H9 (cell line): ENCODE measurements around the gene SGF29. TPM values are rescaled to one million over a fixed set of nuclear protein-coding genes. Genes with fewer than 3 reads are reported as not detected.
"Not testable (repeated sequence)": the region's sequence is repeated elsewhere in the genome, so short reads cannot be mapped to it uniquely, and the experiment has no call there.

Experiments
- DNase-seq: peaks from one replicate; pipeline ENCODE4 v3.0.0-alpha.2; 2017
- H2AFZ ChIP-seq: one replicate; pipeline ENCODE4 v1.6.1; 2013; ENCODE audit warnings: mild to moderate bottlenecking, low read length, control low read depth, moderate library complexity
- H2AK5ac ChIP-seq: 2 replicates; pipeline ENCODE4 v1.6.1; 2013; ENCODE audit warnings: low read length, control low read depth, mixed read lengths; ENCODE audit not compliant: insufficient read length
- H2BK120ac ChIP-seq: one replicate; pipeline ENCODE4 v1.6.1; 2013; ENCODE audit warnings: low read depth, mild to moderate bottlenecking, low read length, control low read depth, inconsistent platforms; ENCODE audit not compliant: poor library complexity, severe bottlenecking
- H2BK12ac ChIP-seq: 2 replicates; pipeline ENCODE4 v1.6.1; 2013; ENCODE audit warnings: low read length, control low read depth, mixed read lengths, low read depth; ENCODE audit not compliant: insufficient read length
- H2BK15ac ChIP-seq: 2 replicates; pipeline ENCODE4 v1.6.1; 2013; ENCODE audit warnings: low read depth, low read length, control low read depth
- H2BK20ac ChIP-seq: one replicate; pipeline ENCODE4 v1.6.1; 2013; ENCODE audit warnings: low read depth, mild to moderate bottlenecking, low read length, control low read depth, inconsistent platforms; ENCODE audit not compliant: poor library complexity, severe bottlenecking
- H2BK5ac ChIP-seq: 2 replicates; pipeline ENCODE4 v1.6.1; 2013; ENCODE audit warnings: low read length, control low read depth, mixed read lengths; ENCODE audit not compliant: insufficient read length
- H3K14ac ChIP-seq: 2 replicates; pipeline ENCODE4 v1.6.1; 2013; ENCODE audit warnings: low read length, control low read depth; ENCODE audit not compliant: insufficient read depth
- H3K18ac ChIP-seq: 2 replicates; pipeline ENCODE4 v1.6.1; 2013; ENCODE audit warnings: low read depth, mild to moderate bottlenecking, mixed read lengths, low read length, control low read depth; ENCODE audit not compliant: insufficient read length
- H3K23ac ChIP-seq: 2 replicates; pipeline ENCODE4 v1.6.1; 2013; ENCODE audit warnings: low read length, control low read depth, mixed read lengths, low read depth; ENCODE audit not compliant: insufficient read length
- H3K23me2 ChIP-seq: 2 replicates; pipeline ENCODE4 v1.6.1; 2013; ENCODE audit warnings: low read depth, mild to moderate bottlenecking, mixed read lengths, low read length, control low read depth; ENCODE audit not compliant: insufficient read length, poor library complexity, severe bottlenecking
- H3K27ac ChIP-seq: 2 replicates; pipeline ENCODE4 v1.5.1; 2013; ENCODE audit warnings: low read length, control low read depth, mixed read lengths, low read depth; ENCODE audit not compliant: insufficient read length
- H3K27me3 ChIP-seq: 2 replicates; pipeline ENCODE4 v1.6.1; 2013; ENCODE audit warnings: low read length, control low read depth, inconsistent platforms; ENCODE audit not compliant: insufficient read depth
- H3K4ac ChIP-seq: 2 replicates; pipeline ENCODE4 v1.6.1; 2013; ENCODE audit warnings: low read depth, mild to moderate bottlenecking, control low read depth, inconsistent platforms, low read length, moderate library complexity
- H3K4me1 ChIP-seq: 2 replicates; pipeline ENCODE4 v1.6.1; 2013; ENCODE audit warnings: low read length, control low read depth, inconsistent platforms; ENCODE audit not compliant: insufficient read depth
- H3K4me2 ChIP-seq: 2 replicates; pipeline ENCODE4 v1.6.1; 2013; ENCODE audit warnings: low read length, control low read depth, mixed read lengths; ENCODE audit not compliant: insufficient read length, insufficient read depth
- H3K56ac ChIP-seq: 2 replicates; pipeline ENCODE4 v1.6.1; 2013; ENCODE audit warnings: low read depth, mild to moderate bottlenecking, mixed read lengths, low read length, control low read depth; ENCODE audit not compliant: insufficient read length
- H3K79me1 ChIP-seq: 2 replicates; pipeline ENCODE4 v1.6.1; 2013; ENCODE audit warnings: low read depth, mild to moderate bottlenecking, moderate library complexity, low read length, control low read depth, inconsistent platforms; ENCODE audit not compliant: insufficient read depth, poor library complexity, severe bottlenecking
- H3K79me2 ChIP-seq: 2 replicates; pipeline ENCODE4 v1.6.1; 2013; ENCODE audit warnings: low read length, control low read depth, inconsistent platforms; ENCODE audit not compliant: insufficient read depth
- H3K9ac ChIP-seq: 2 replicates; pipeline ENCODE4 v1.6.1; 2013; ENCODE audit warnings: low read length, control low read depth, mixed read lengths; ENCODE audit not compliant: insufficient read length; ENCODE audit errors: extremely low read depth
- H3K9me3 ChIP-seq: one replicate; pipeline ENCODE4 v1.6.1; 2013; ENCODE audit warnings: low read depth, low read length, inconsistent platforms; ENCODE audit not compliant: control insufficient read depth
- H3T11ph ChIP-seq: one replicate; pipeline ENCODE4 v1.6.1; 2013; ENCODE audit warnings: mild to moderate bottlenecking, low read length, control low read depth, inconsistent platforms
- H4K20me1 ChIP-seq: one replicate; pipeline ENCODE4 v1.6.1; 2013; ENCODE audit not compliant: control insufficient read depth, insufficient read length, insufficient read depth
- H4K5ac ChIP-seq: 2 replicates; pipeline ENCODE4 v1.6.1; 2013; ENCODE audit warnings: low read depth, mild to moderate bottlenecking, mixed read lengths, low read length, control low read depth; ENCODE audit not compliant: insufficient read length
- H4K8ac ChIP-seq: replicated peaks from 2 replicates; pipeline ENCODE4 v1.6.1; 2013; ENCODE audit warnings: low read length, control low read depth, mixed read lengths, low read depth; ENCODE audit not compliant: insufficient read length
- H4K91ac ChIP-seq: 2 replicates; pipeline ENCODE4 v1.6.1; 2013; ENCODE audit warnings: low read depth, mild to moderate bottlenecking, moderate library complexity, mixed read lengths, low read length, control low read depth; ENCODE audit not compliant: insufficient read length
- H3K27ac Mint-ChIP-seq, 3 experiments: 2 replicates in 2 of 3; 3 replicates in 1 of 3; pipeline ENCODE4 v1.8.0; 2020 to 2021; ENCODE audit warnings: mixed read lengths in 3 of 3, mild to moderate bottlenecking in 1 of 3, moderate library complexity in 1 of 3
- H3K27me3 Mint-ChIP-seq: 2 replicates; pipeline ENCODE4 v1.8.0; 2021; ENCODE audit warnings: low read depth, mild to moderate bottlenecking, moderate library complexity, mixed read lengths
- H3K36me3 Mint-ChIP-seq, 3 experiments: 2 replicates in 2 of 3; 3 replicates in 1 of 3; pipeline ENCODE4 v1.8.0; 2020 to 2021; ENCODE audit warnings: low read depth in 3 of 3, mixed read lengths in 3 of 3; ENCODE audit not compliant: insufficient read depth in 1 of 3
- H3K4me1 Mint-ChIP-seq, 2 experiments: 2 replicates each; pipeline ENCODE4 v1.8.0; 2020; ENCODE audit warnings: mixed read lengths in 2 of 2
- H3K4me3 Mint-ChIP-seq, 2 experiments: 2 replicates in 1 of 2; 3 replicates in 1 of 2; pipeline ENCODE4 v1.8.0; 2020 to 2021; ENCODE audit warnings: mild to moderate bottlenecking in 2 of 2, mixed read lengths in 2 of 2, moderate library complexity in 1 of 2
- H3K9me3 Mint-ChIP-seq, 2 experiments: 2 replicates in 1 of 2; 3 replicates in 1 of 2; pipeline ENCODE4 v1.8.0; 2020; ENCODE audit warnings: mild to moderate bottlenecking in 2 of 2, mixed read lengths in 2 of 2, moderate library complexity in 1 of 2
- WGBS: extraction: QIAGEN DNeasy Blood & Tissue Kit; methylation state at CpG from one replicate; pipeline ENCODE4 v1.1.7; 2013; ENCODE audit warnings: missing lambda C conversion rate, low lambda C conversion rate, mixed read lengths; ENCODE audit not compliant: insufficient read length; ENCODE audit errors: extremely low coverage; 5-methylcytosine and 5-hydroxymethylcytosine counted together
- total RNA-seq: library from RNA; stranded (reverse); gene quantifications from 2 replicates; pipeline ENCODE4 v1.2.1, GENCODE V29; 2021

The SGF29 gene
- total RNA-seq, 1 experiment from 2014 or later = 24.8 TPM

DNA sequence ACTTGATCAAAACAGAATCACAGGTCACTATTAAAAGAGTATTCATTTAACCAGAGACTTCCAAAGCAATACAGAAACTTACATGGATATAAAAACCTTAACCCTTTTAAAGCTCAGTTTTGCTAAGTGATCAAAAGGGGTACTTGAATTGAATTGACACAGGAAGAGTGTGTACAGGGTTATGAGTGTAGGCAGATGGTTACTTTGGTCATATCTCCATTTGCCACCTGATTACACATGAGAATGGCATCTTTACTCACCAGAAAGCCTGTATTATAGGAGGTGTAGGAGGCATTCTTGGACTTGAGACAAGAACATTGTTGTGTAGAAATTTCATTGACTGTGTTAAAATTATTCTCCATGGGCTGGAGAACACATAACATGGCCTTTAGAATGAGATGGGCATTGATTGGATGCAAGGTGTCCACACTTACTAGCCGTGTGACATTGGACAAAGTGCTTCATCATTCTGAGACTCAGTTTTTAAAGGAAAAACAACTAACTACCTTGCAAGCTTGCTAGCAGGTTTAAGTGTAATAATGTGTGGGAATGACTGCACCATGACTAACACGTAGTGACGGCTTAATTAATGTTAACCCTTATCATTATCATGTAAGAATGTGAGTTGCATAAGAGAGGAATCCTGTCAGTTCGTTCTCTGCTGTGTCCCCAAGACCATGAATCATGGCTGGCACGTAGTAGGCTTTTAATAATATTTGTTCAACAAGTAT, 82.5 kb downstream of the SGF29 start:
- H2AFZ ChIP-seq, H3K9me3 Mint-ChIP-seq, H3K9me3 ChIP-seq, H3K27ac ChIP-seq, H3K18ac ChIP-seq, H3K4me1 Mint-ChIP-seq, DNase-seq, H4K5ac ChIP-seq, H2BK12ac ChIP-seq, H3K56ac ChIP-seq, H2BK20ac ChIP-seq, H3K14ac ChIP-seq, H3K4ac ChIP-seq, H3K4me1 ChIP-seq, H2BK120ac ChIP-seq, H3T11ph ChIP-seq, H3K23me2 ChIP-seq, H2BK15ac ChIP-seq, H3K27me3 Mint-ChIP-seq, H3K79me1 ChIP-seq, H4K20me1 ChIP-seq, H2BK5ac ChIP-seq, H3K27me3 ChIP-seq, H3K79me2 ChIP-seq, H3K4me2 ChIP-seq, H4K8ac ChIP-seq, H4K91ac ChIP-seq, H3K23ac ChIP-seq, H3K36me3 Mint-ChIP-seq, H2AK5ac ChIP-seq, H3K27ac Mint-ChIP-seq, H3K4me3 Mint-ChIP-seq, H3K9ac ChIP-seq: not testable (repeated sequence)
- WGBS = no CpG with 5 or more reads among the region's 5 CpGs

DNA sequence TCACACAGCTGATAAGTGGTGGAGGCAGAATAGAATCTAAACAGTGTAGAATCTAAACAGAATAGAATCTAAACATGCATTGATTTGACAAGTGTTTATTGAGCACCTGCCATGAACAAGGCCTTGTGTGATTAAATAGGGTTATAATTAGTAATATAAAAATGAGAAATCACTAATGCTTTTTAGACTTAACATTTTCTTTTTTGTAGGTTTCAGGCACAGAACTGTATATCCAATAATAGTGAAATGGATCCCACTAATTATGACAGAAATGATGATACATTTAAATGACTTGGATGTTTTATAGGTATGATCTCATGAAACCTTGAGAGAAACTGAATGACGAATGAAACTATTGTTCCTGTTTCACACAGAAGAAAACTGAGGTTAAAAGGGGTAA, 84.0 kb downstream of the SGF29 start, which contains the start of gene NPIPB8:
Gene NPIPB8, plus strand, starts transcription at position 301 of the 400 bp plus-strand sequence. CDS start 296 bp downstream, outside the sequence.
- not testable (repeated sequence) for H4K5ac ChIP-seq, H2BK15ac ChIP-seq, H3K9me3 Mint-ChIP-seq, H3K23ac ChIP-seq, H2BK120ac ChIP-seq, H3K18ac ChIP-seq, H2AFZ ChIP-seq, H4K8ac ChIP-seq, H3K9ac ChIP-seq, H3K4me1 ChIP-seq, H3K27ac ChIP-seq, H4K91ac ChIP-seq, H3K4me1 Mint-ChIP-seq, H3K79me2 ChIP-seq, H2BK5ac ChIP-seq, H3K14ac ChIP-seq, H3K27ac Mint-ChIP-seq, H2BK12ac ChIP-seq, H3K9me3 ChIP-seq, H3K23me2 ChIP-seq, H3K27me3 ChIP-seq, H3K4ac ChIP-seq, H3T11ph ChIP-seq, H3K27me3 Mint-ChIP-seq, H3K4me3 Mint-ChIP-seq, H3K79me1 ChIP-seq, DNase-seq, H3K36me3 Mint-ChIP-seq, H3K4me2 ChIP-seq, H2AK5ac ChIP-seq, H3K56ac ChIP-seq, H2BK20ac ChIP-seq, H4K20me1 ChIP-seq
- no CpG with 5 or more reads among the region's 1 CpG for WGBS
